OCI-LY1 (cell line): ENCODE data around the gene CAMK4.

Source experiments
- CTCF ChIP-seq: fragments of 200-600 bp; sonication (generic), shearing (Covaris generic); IDR thresholded peaks from 2 replicates; pipeline ENCODE4 v1.5.1; 2017; ENCODE audit warnings: mild to moderate bottlenecking, antibody characterized with exemption, low read length, moderate library complexity, mixed read lengths
- EZH2 ChIP-seq: fragments of 200-600 bp; sonication (generic), shearing (Covaris generic); IDR thresholded peaks from 2 replicates; pipeline ENCODE4 v1.8.0; 2017; ENCODE audit warnings: borderline replicate concordance, mixed run types, mild to moderate bottlenecking, antibody characterized with exemption, low read length, moderate library complexity, mixed read lengths

- TF ChIP-seq CTCF, result no peak
- no peak for TF ChIP-seq EZH2
Observed at GRCh38 chr5:111262815-111263214, 38.6 kb downstream of the CAMK4 start.
